ENCODE data around the gene GTPBP8. TPM values are rescaled to one million over a fixed set of nuclear protein-coding genes. Genes with fewer than 3 reads are reported as not detected.

Gene GTPBP8
- polyA plus RNA-seq, 1 donor (not counting 4 experiments of a cell fraction or from before 2014, with no cell fraction given), result 16.9 TPM

DNA sequence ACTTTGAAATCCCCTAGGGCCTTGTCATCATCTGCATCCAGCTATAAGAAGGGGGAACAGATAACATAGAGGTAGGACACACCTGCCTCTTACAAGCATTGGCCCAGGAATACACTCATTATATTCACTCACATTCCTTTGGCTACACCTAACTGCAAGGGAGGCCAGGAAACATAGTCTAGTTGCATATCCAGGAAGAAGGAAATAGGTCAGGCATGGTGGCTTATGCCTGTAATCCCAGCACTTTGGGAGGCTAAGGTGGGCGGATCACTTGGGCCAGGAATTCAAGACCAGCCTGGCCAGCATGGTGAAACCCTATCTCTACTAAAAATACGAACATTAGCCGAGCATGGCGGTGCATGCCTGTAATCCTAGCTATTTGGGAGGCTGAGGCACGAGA lies 48.8 kb downstream of the GTPBP8 start:
- no peak overlapping the region for H3K27ac ChIP-seq (ENCODE audit: control insufficient read depth, insufficient read depth, low read length)
- FAIRE-seq (no peak), DNase-seq (ENCODE audit: low read depth, low spot score) (no peak)
- H3K4me2 ChIP-seq (ENCODE audit: control insufficient read depth, extremely low read depth, insufficient read depth, low read depth, low read length), result no peak overlapping the region
- no peaks in the 10 kb centered on the region for H3K9me3 ChIP-seq (ENCODE audit: control insufficient read depth, low read depth, low read length)
- no peaks in the 10 kb centered on the region for H4K20me1 ChIP-seq (ENCODE audit: control insufficient read depth, extremely low read depth, insufficient read depth, low read length)
- dilution Hi-C loops (cut with MboI; ENCODE audit: extremely low pct_ligation_motif_present, low sequenced_read_pairs), result no loop called here
- no peak overlapping the region for H2AFZ ChIP-seq (ENCODE audit: control insufficient read depth, low read length)
- no peaks in the 10 kb centered on the region for H3K9me1 ChIP-seq (ENCODE audit: control insufficient read depth, extremely low read depth, insufficient read depth, low read length)
- H3K4me1 ChIP-seq (ENCODE audit: control insufficient read depth, extremely low read depth, insufficient read depth, low read length), result no peaks in the 10 kb centered on the region
- no peak overlapping the region for H3K9ac ChIP-seq (ENCODE audit: control insufficient read depth, extremely low read depth, insufficient read depth, low read length)
- TF ChIP-seq, protein P1, sequence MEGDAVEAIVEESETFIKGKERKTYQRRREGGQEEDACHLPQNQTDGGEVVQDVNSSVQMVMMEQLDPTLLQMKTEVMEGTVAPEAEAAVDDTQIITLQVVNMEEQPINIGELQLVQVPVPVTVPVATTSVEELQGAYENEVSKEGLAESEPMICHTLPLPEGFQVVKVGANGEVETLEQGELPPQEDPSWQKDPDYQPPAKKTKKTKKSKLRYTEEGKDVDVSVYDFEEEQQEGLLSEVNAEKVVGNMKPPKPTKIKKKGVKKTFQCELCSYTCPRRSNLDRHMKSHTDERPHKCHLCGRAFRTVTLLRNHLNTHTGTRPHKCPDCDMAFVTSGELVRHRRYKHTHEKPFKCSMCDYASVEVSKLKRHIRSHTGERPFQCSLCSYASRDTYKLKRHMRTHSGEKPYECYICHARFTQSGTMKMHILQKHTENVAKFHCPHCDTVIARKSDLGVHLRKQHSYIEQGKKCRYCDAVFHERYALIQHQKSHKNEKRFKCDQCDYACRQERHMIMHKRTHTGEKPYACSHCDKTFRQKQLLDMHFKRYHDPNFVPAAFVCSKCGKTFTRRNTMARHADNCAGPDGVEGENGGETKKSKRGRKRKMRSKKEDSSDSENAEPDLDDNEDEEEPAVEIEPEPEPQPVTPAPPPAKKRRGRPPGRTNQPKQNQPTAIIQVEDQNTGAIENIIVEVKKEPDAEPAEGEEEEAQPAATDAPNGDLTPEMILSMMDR (optimal IDR thresholded peaks at IDR 0.05 in 1 of 3, IDR thresholded peaks at IDR 0.05 in 1 of 3, conservative IDR thresholded peaks at IDR 0.05 in 1 of 3; ENCODE audit: extremely low read depth in 1 of 3, insufficient read depth in 2 of 3, low read length in 3 of 3), result no peak
- no peak for TF ChIP-seq EZH2 (IDR thresholded peaks at IDR 0.05; ENCODE audit: low read length)
- no peaks in the 10 kb centered on the region for H3K79me2 ChIP-seq (ENCODE audit: control insufficient read depth, insufficient read depth, low read length)
- H3K4me3 ChIP-seq (ENCODE audit: control insufficient read depth in 2 of 3, extremely low read depth in 1 of 3, insufficient read depth in 2 of 3, low read depth in 1 of 3, low read length in 3 of 3), result no peak overlapping the region
- no peaks in the 10 kb centered on the region for H3K36me3 ChIP-seq (ENCODE audit: control insufficient read depth in 2 of 2, extremely low read depth in 1 of 2, insufficient read depth in 2 of 2, low read length in 2 of 2)
- no peaks in the 10 kb centered on the region for H3K27me3 ChIP-seq (ENCODE audit: control insufficient read depth, extremely low read depth, insufficient read depth, low read length)

DNA sequence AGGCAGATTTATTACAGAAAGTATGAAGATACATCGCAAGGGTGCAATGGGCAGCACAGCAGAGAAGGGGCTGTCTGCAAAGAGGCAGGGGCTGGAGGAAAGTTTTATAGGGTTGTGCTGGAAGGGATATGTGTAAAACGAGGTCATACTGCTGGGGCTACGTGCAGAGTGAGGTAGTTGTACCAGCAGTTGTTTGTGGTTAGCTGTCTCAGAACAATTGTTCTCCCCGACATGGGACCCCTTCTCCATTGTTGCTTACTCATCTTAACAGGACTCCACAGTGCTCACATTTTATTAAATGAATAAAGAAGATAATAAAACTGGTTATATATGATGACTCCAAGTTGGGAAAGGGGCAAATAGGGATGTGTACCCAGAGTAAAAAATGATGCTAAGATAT lies 49.4 kb downstream of the GTPBP8 start:
- Histone ChIP-seq H3K9me3 (ENCODE audit: control insufficient read depth, low read depth, low read length) (no peaks in the 10 kb centered on the region), H2AFZ (ENCODE audit: control insufficient read depth, low read length) (no peak overlapping the region), H4K20me1 (ENCODE audit: control insufficient read depth, extremely low read depth, insufficient read depth, low read length) (no peaks in the 10 kb centered on the region), H3K79me2 (ENCODE audit: control insufficient read depth, insufficient read depth, low read length) (no peaks in the 10 kb centered on the region), H3K4me3 (ENCODE audit: control insufficient read depth in 2 of 3, extremely low read depth in 1 of 3, insufficient read depth in 2 of 3, low read depth in 1 of 3, low read length in 3 of 3) (no peak overlapping the region), H3K27ac (ENCODE audit: control insufficient read depth, insufficient read depth, low read length) (no peak overlapping the region), H3K9ac (ENCODE audit: control insufficient read depth, extremely low read depth, insufficient read depth, low read length) (no peak overlapping the region), H3K36me3 (ENCODE audit: control insufficient read depth in 2 of 2, extremely low read depth in 1 of 2, insufficient read depth in 2 of 2, low read length in 2 of 2) (no peaks in the 10 kb centered on the region), H3K27me3 (ENCODE audit: control insufficient read depth, extremely low read depth, insufficient read depth, low read length) (no peaks in the 10 kb centered on the region), H3K4me1 (ENCODE audit: control insufficient read depth, extremely low read depth, insufficient read depth, low read length) (no peaks in the 10 kb centered on the region), H3K4me2 (ENCODE audit: control insufficient read depth, extremely low read depth, insufficient read depth, low read depth, low read length) (no peak overlapping the region), H3K9me1 (ENCODE audit: control insufficient read depth, extremely low read depth, insufficient read depth, low read length) (no peaks in the 10 kb centered on the region)
- dilution Hi-C loops (cut with MboI; ENCODE audit: extremely low pct_ligation_motif_present, low sequenced_read_pairs), result no loop called here
- DNase-seq (ENCODE audit: low read depth, low spot score), result no peak
- FAIRE-seq, result no peak
- no peak for TF ChIP-seq EZH2 (IDR thresholded peaks at IDR 0.05; ENCODE audit: low read length)
- TF ChIP-seq, protein P1 (optimal IDR thresholded peaks at IDR 0.05 in 1 of 3, IDR thresholded peaks at IDR 0.05 in 1 of 3, conservative IDR thresholded peaks at IDR 0.05 in 1 of 3; ENCODE audit: extremely low read depth in 1 of 3, insufficient read depth in 2 of 3, low read length in 3 of 3), result no peak

Measured in keratinocyte (primary cell).